ENCODE measurements around the gene SPOCK1.

Gene SPOCK1

GRCh38 chr5:137415231-137415681 is 83.9 kb downstream of the SPOCK1 start:
- Histone ChIP-seq H3K9ac (ENCODE audit: low read depth, low read length) (no peak overlapping the region), H3K27ac (ENCODE audit: low read length) (no peak overlapping the region), H3K4me2 (ENCODE audit: insufficient read depth, low read length) (no peak overlapping the region), H2AFZ (ENCODE audit: low read depth, low read length) (no peak overlapping the region), H3K4me1 (ENCODE audit: insufficient read depth, low read length) (no peaks in the 10 kb centered on the region), H3K9me3 (ENCODE audit: insufficient read depth, low read length, severe bottlenecking) (no peaks in the 10 kb centered on the region), H3K4me3 (ENCODE audit: low read depth in 1 of 2, low read length in 2 of 2) (no peak overlapping the region), H3K79me2 (ENCODE audit: insufficient read depth, low read length) (no peaks in the 10 kb centered on the region), H3K27me3 (ENCODE audit: insufficient read depth, low read length, poor library complexity) (peaks cover 4% of the 10 kb centered on the region), H4K20me1 (ENCODE audit: insufficient read depth, low read length) (no peaks in the 10 kb centered on the region), H3K36me3 (ENCODE audit: insufficient read depth, low read length) (no peaks in the 10 kb centered on the region)
- no peak for ATAC-seq (ENCODE audit: insufficient read depth, low read depth)
- TF ChIP-seq EZH2 (IDR thresholded peaks at IDR 0.05; ENCODE audit: borderline replicate concordance, low read depth, low read length, severe bottlenecking) = no peak
- TF ChIP-seq, protein P1, sequence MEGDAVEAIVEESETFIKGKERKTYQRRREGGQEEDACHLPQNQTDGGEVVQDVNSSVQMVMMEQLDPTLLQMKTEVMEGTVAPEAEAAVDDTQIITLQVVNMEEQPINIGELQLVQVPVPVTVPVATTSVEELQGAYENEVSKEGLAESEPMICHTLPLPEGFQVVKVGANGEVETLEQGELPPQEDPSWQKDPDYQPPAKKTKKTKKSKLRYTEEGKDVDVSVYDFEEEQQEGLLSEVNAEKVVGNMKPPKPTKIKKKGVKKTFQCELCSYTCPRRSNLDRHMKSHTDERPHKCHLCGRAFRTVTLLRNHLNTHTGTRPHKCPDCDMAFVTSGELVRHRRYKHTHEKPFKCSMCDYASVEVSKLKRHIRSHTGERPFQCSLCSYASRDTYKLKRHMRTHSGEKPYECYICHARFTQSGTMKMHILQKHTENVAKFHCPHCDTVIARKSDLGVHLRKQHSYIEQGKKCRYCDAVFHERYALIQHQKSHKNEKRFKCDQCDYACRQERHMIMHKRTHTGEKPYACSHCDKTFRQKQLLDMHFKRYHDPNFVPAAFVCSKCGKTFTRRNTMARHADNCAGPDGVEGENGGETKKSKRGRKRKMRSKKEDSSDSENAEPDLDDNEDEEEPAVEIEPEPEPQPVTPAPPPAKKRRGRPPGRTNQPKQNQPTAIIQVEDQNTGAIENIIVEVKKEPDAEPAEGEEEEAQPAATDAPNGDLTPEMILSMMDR (IDR thresholded peaks at IDR 0.05; ENCODE audit: borderline replicate concordance, extremely low read depth, low read length, poor library complexity, severe bottlenecking) = no peak
- DNase-seq = no peak

DNA sequence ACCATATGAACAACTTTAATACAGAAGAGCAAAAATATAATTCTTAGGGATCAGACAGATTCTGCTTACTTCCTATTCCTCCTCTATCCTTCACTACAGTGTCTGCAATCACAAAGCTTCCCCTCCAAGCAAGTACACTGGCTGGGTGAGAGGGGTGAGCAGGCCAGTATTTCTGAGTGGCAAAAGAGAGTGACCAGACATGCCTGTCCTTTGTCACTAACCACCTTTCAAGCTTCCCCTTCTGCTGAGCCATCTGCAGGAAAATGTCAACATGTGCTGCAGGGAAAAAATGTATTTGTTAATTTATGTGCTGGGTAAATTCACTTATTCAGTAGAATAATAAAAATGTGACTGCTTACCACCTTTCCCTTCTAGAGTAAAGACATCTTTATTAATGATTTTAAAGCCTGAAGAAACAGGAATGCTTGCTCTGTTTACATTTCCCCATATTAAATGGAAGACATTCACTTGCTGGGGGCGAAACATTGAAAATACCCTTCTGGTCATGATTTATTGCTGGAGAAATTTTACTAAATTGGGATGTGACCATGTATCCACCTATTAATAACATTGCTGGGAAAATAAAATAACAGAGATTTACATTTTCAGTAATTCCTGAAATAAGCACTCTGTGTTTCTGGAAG is 84.9 kb downstream of the SPOCK1 start:
- no peak overlapping the region for H3K4me2 ChIP-seq (ENCODE audit: insufficient read depth, low read length)
- H4K20me1 ChIP-seq (ENCODE audit: insufficient read depth, low read length) = no peaks in the 10 kb centered on the region
- H3K9me3 ChIP-seq (ENCODE audit: insufficient read depth, low read length, severe bottlenecking) = no peaks in the 10 kb centered on the region
- no peak overlapping the region for H3K27ac ChIP-seq (ENCODE audit: low read length)
- DNase-seq = no peak
- no peak for TF ChIP-seq EZH2 (IDR thresholded peaks at IDR 0.05; ENCODE audit: borderline replicate concordance, low read depth, low read length, severe bottlenecking)
- TF ChIP-seq, protein P1 (IDR thresholded peaks at IDR 0.05; ENCODE audit: borderline replicate concordance, extremely low read depth, low read length, poor library complexity, severe bottlenecking) = no peak
- no peak overlapping the region for H3K9ac ChIP-seq (ENCODE audit: low read depth, low read length)
- H2AFZ ChIP-seq (ENCODE audit: low read depth, low read length) = no peak overlapping the region
- H3K27me3 ChIP-seq (ENCODE audit: insufficient read depth, low read length, poor library complexity) = peaks cover 4% of the 10 kb centered on the region
- H3K4me3 ChIP-seq (ENCODE audit: low read depth in 1 of 2, low read length in 2 of 2) = no peak overlapping the region
- no peak for ATAC-seq (ENCODE audit: insufficient read depth, low read depth)
- H3K36me3 ChIP-seq (ENCODE audit: insufficient read depth, low read length) = no peaks in the 10 kb centered on the region
- H3K4me1 ChIP-seq (ENCODE audit: insufficient read depth, low read length) = no peaks in the 10 kb centered on the region
- H3K79me2 ChIP-seq (ENCODE audit: insufficient read depth, low read length) = no peaks in the 10 kb centered on the region

GRCh38 chr5:137412136-137412535 is 87.0 kb downstream of the SPOCK1 start:
- no peak overlapping the region for H3K4me3 ChIP-seq (ENCODE audit: low read depth in 1 of 2, low read length in 2 of 2)
- H3K9me3 ChIP-seq (ENCODE audit: insufficient read depth, low read length, severe bottlenecking) = no peaks in the 10 kb centered on the region
- no peaks in the 10 kb centered on the region for H4K20me1 ChIP-seq (ENCODE audit: insufficient read depth, low read length)
- no peaks in the 10 kb centered on the region for H3K79me2 ChIP-seq (ENCODE audit: insufficient read depth, low read length)
- H3K36me3 ChIP-seq (ENCODE audit: insufficient read depth, low read length) = no peaks in the 10 kb centered on the region
- no peak overlapping the region for H3K4me2 ChIP-seq (ENCODE audit: insufficient read depth, low read length)
- no peak overlapping the region for H3K27ac ChIP-seq (ENCODE audit: low read length)
- no peak for TF ChIP-seq EZH2 (IDR thresholded peaks at IDR 0.05; ENCODE audit: borderline replicate concordance, low read depth, low read length, severe bottlenecking)
- TF ChIP-seq, protein P1 (IDR thresholded peaks at IDR 0.05; ENCODE audit: borderline replicate concordance, extremely low read depth, low read length, poor library complexity, severe bottlenecking) = no peak
- H3K4me1 ChIP-seq (ENCODE audit: insufficient read depth, low read length) = no peaks in the 10 kb centered on the region
- H3K9ac ChIP-seq (ENCODE audit: low read depth, low read length) = no peak overlapping the region
- H3K27me3 ChIP-seq (ENCODE audit: insufficient read depth, low read length, poor library complexity) = peaks cover 4% of the 10 kb centered on the region
- ATAC-seq (ENCODE audit: insufficient read depth, low read depth) = no peak
- H2AFZ ChIP-seq (ENCODE audit: low read depth, low read length) = no peak overlapping the region
- DNase-seq = no peak
